H1 (cell line): ENCODE data around the gene NMU. TPM values are rescaled to one million over a fixed set of nuclear protein-coding genes. Genes with fewer than 3 reads are reported as not detected.

Source experiments
- CTCF ChIA-PET: fragments of 300-600 bp; sonication (Branson Sonifier 250); formaldehyde crosslinking; loops from one replicate; lab custom pipeline; 2021; ENCODE audit not compliant: partially characterized antibody; lab: Charles Lee
- POLR2A ChIA-PET: fragments of 300-600 bp; sonication (Branson Sonifier 250); formaldehyde crosslinking; loops from one replicate; lab custom pipeline; 2021; ENCODE audit warnings: inconsistent platforms; ENCODE audit not compliant: partially characterized antibody; lab: Charles Lee
- DNase-seq, 2 experiments: peaks; one replicate each; pipeline versions ENCODE4 v3.0.0 to v3.0.0-alpha.2; 2010 to 2022; ENCODE audit warnings: low spot score in 2 of 2, low read depth in 1 of 2, mixed read lengths in 1 of 2
- FAIRE-seq: peaks from 2 replicates; lab custom pipeline; 2011; peaks lifted over from hg19 to GRCh38; lab: Jason Lieb, UNC
- H2AFZ ChIP-seq: 2 replicates; pipeline ENCODE4 v1.8.1; 2012; ENCODE audit warnings: low read length, inconsistent platforms
- H2AK5ac ChIP-seq: 2 replicates; pipeline ENCODE4 v1.6.1; 2013; ENCODE audit warnings: low read depth, low read length
- H2BK120ac ChIP-seq: replicated peaks from 2 replicates; pipeline ENCODE3; 2013; ENCODE audit warnings: low read depth, low read length, inconsistent platforms
- H2BK12ac ChIP-seq: 2 replicates; pipeline ENCODE4 v1.6.1; 2013; ENCODE audit warnings: low read depth, low read length
- H2BK15ac ChIP-seq: 2 replicates; pipeline ENCODE4 v1.6.1; 2013; ENCODE audit warnings: low read length
- H2BK20ac ChIP-seq: 2 replicates; pipeline ENCODE4 v1.6.1; 2013; ENCODE audit warnings: low read length
- H2BK5ac ChIP-seq: 2 replicates; pipeline ENCODE4 v1.6.1; 2013; ENCODE audit warnings: low read depth, low read length
- H3K14ac ChIP-seq: 2 replicates; pipeline ENCODE4 v1.6.1; 2013; ENCODE audit warnings: inconsistent platforms; ENCODE audit not compliant: insufficient read length
- H3K18ac ChIP-seq: 2 replicates; pipeline ENCODE4 v1.6.1; 2013; ENCODE audit warnings: low read length; ENCODE audit errors: extremely low read depth
- H3K23ac ChIP-seq: 2 replicates; pipeline ENCODE4 v1.6.1; 2013; ENCODE audit warnings: inconsistent platforms; ENCODE audit not compliant: insufficient read length
- H3K23me2 ChIP-seq: 2 replicates; pipeline ENCODE4 v1.6.1; 2013; ENCODE audit warnings: low read depth, low read length
- H3K27ac ChIP-seq: 2 replicates; pipeline ENCODE4 v1.6.1; 2011; ENCODE audit warnings: low read depth, low read length, inconsistent platforms
- H3K27me3 ChIP-seq, 4 experiments: replicated peaks in 1 of 4; 1 replicate in 1 of 4; 2 replicates in 3 of 4; pipeline versions ENCODE4 v1.6.1 to v1.8.1; 2011 to 2013; ENCODE audit warnings: low read length in 3 of 4, mild to moderate bottlenecking in 3 of 4, inconsistent platforms in 2 of 4, mixed read lengths in 2 of 4, moderate library complexity in 1 of 4; ENCODE audit not compliant: control insufficient read depth in 3 of 4, insufficient read depth in 3 of 4; ENCODE audit errors: extremely low read depth in 1 of 4
- H3K36me3 ChIP-seq, 4 experiments: 2 replicates each; pipeline versions ENCODE4 v1.6.1 to v1.8.1; 2011 to 2013; ENCODE audit warnings: mild to moderate bottlenecking in 4 of 4, low read length in 3 of 4, moderate library complexity in 2 of 4, control low read depth in 1 of 4, inconsistent platforms in 1 of 4; ENCODE audit not compliant: insufficient read depth in 4 of 4, control insufficient read depth in 2 of 4
- H3K4ac ChIP-seq: replicated peaks from 2 replicates; pipeline ENCODE3; 2013; ENCODE audit warnings: low read length, low read depth, mixed read lengths, inconsistent platforms; ENCODE audit not compliant: insufficient read length
- H3K4me1 ChIP-seq, 4 experiments: replicated peaks in 1 of 4; 1 replicate in 1 of 4; 2 replicates in 3 of 4; pipeline versions ENCODE4 v1.6.1 to v1.8.1; 2011 to 2013; ENCODE audit warnings: low read length in 3 of 4, inconsistent platforms in 2 of 4, mixed read lengths in 1 of 4; ENCODE audit not compliant: insufficient read depth in 4 of 4, control insufficient read depth in 3 of 4
- H3K4me2 ChIP-seq, 2 experiments: 2 replicates each; pipeline versions ENCODE4 v1.6.1 to v1.8.1; 2011 to 2013; ENCODE audit warnings: low read depth in 2 of 2, low read length in 2 of 2, control low read depth in 1 of 2, inconsistent platforms in 1 of 2, mild to moderate bottlenecking in 1 of 2; ENCODE audit not compliant: insufficient read depth in 1 of 2
- H3K4me3 ChIP-seq, 4 experiments: fragments of 200-600, 300-600 bp in 1 of 4; sonication (generic), shearing (Covaris generic), sonication (Bioruptor Twin) in 1 of 4; 2 replicates each; pipeline versions ENCODE4 v1.5.1 to v1.8.1; 2011 to 2016; ENCODE audit warnings: low read length in 4 of 4, low read depth in 3 of 4, control low read depth in 2 of 4, inconsistent platforms in 2 of 4, mild to moderate bottlenecking in 2 of 4, mixed read lengths in 1 of 4, moderate library complexity in 1 of 4; ENCODE audit not compliant: insufficient read depth in 2 of 4; ENCODE audit errors: extremely low read depth in 1 of 4
- H3K56ac ChIP-seq: replicated peaks from 2 replicates; pipeline ENCODE3; 2013; ENCODE audit warnings: low read depth, mild to moderate bottlenecking, mixed read lengths, low read length, inconsistent platforms; ENCODE audit not compliant: insufficient read length
- H3K79me1 ChIP-seq: 2 replicates; pipeline ENCODE4 v1.6.1; 2013; ENCODE audit warnings: low read depth, low read length, control low read depth
- H3K79me2 ChIP-seq, 2 experiments: 2 replicates each; pipeline versions ENCODE4 v1.6.1 to v1.8.1; 2012 to 2013; ENCODE audit warnings: low read length in 2 of 2, mild to moderate bottlenecking in 2 of 2, inconsistent platforms in 1 of 2; ENCODE audit not compliant: insufficient read depth in 2 of 2, control insufficient read depth in 1 of 2
- H3K9ac ChIP-seq, 4 experiments: replicated peaks in 1 of 4; 1 replicate in 1 of 4; 2 replicates in 3 of 4; pipeline versions ENCODE4 v1.6.1 to v1.8.1; 2011 to 2013; ENCODE audit warnings: low read depth in 3 of 4, low read length in 3 of 4, control low read depth in 2 of 4, mild to moderate bottlenecking in 2 of 4, moderate library complexity in 2 of 4, inconsistent platforms in 1 of 4; ENCODE audit errors: extremely low read depth in 1 of 4
- H3K9me3 ChIP-seq, 2 experiments: 2 replicates each; pipeline versions ENCODE4 v1.6.1 to v1.8.1; 2012 to 2013; ENCODE audit warnings: mild to moderate bottlenecking in 2 of 2, moderate library complexity in 2 of 2, control low read depth in 1 of 2, inconsistent platforms in 1 of 2, low read depth in 1 of 2, low read length in 1 of 2, mixed read lengths in 1 of 2; ENCODE audit not compliant: insufficient read depth in 2 of 2
- H4K20me1 ChIP-seq, 2 experiments: replicated peaks in 1 of 2; 2 replicates each; pipeline versions ENCODE3 to v1.8.1; 2011 to 2013; ENCODE audit warnings: inconsistent platforms in 2 of 2, low read length in 2 of 2, mild to moderate bottlenecking in 1 of 2; ENCODE audit not compliant: insufficient read depth in 2 of 2, control insufficient read depth in 1 of 2
- H4K5ac ChIP-seq: 2 replicates; pipeline ENCODE4 v1.6.1; 2013; ENCODE audit warnings: low read length, low read depth, mixed read lengths, inconsistent platforms; ENCODE audit not compliant: insufficient read length
- H4K8ac ChIP-seq: 2 replicates; pipeline ENCODE4 v1.8.0; 2013; ENCODE audit warnings: mild to moderate bottlenecking, moderate library complexity, low read length, inconsistent platforms; ENCODE audit not compliant: insufficient read depth; ENCODE audit errors: extremely low read depth
- H4K91ac ChIP-seq: replicated peaks from 2 replicates; pipeline ENCODE3; 2013; ENCODE audit warnings: low read length, mixed read lengths, inconsistent platforms; ENCODE audit not compliant: insufficient read length
- ATF2 ChIP-seq: IDR thresholded peaks from 2 replicates; pipeline ENCODE4 v1.6.1; 2012; ENCODE audit warnings: low read length, inconsistent platforms
- CTCF ChIP-seq, 3 experiments: IDR thresholded peaks; 1 replicate in 2 of 3; 2 replicates in 1 of 3; pipeline versions ENCODE4 v1.5.1 to v1.6.1; 2011; ENCODE audit warnings: low read length in 3 of 3, mild to moderate bottlenecking in 3 of 3, inconsistent platforms in 2 of 3, low read depth in 1 of 3, moderate library complexity in 1 of 3; ENCODE audit not compliant: insufficient read depth in 1 of 3; ENCODE audit errors: control extremely low read depth in 1 of 3
- EZH2 ChIP-seq: fragments of 200-600 bp; sonication (generic); IDR thresholded peaks from 2 replicates; pipeline ENCODE4 v1.7.1; 2012; ENCODE audit warnings: low read depth, mild to moderate bottlenecking, moderate library complexity, low read length, inconsistent platforms; ENCODE audit not compliant: severe bottlenecking
- GTF2F1 ChIP-seq: IDR thresholded peaks from 2 replicates; pipeline ENCODE4 v1.6.1; 2012; ENCODE audit warnings: low read depth, low read length, improper control_type of control experiment, borderline replicate concordance
- KDM5A ChIP-seq: fragments of 200-600 bp; IDR thresholded peaks from 2 replicates; pipeline ENCODE4 v1.7.1; 2012; ENCODE audit warnings: mild to moderate bottlenecking, low read length, inconsistent platforms, mixed read lengths
- RNF2 ChIP-seq: fragments of 200-900, 300-1000 bp; sonication (generic); IDR thresholded peaks from 2 replicates; pipeline ENCODE4 v1.7.1; 2016; ENCODE audit warnings: borderline replicate concordance, low read depth, mild to moderate bottlenecking, antibody characterized with exemption, low read length; ENCODE audit not compliant: poor library complexity, severe bottlenecking; ENCODE audit errors: missing control alignments
- SAP30 ChIP-seq: fragments of 300-600 bp; sonication (generic); IDR thresholded peaks from 2 replicates; pipeline ENCODE4 v1.7.1; 2012; ENCODE audit warnings: low read length, moderate library complexity, mild to moderate bottlenecking, inconsistent platforms; ENCODE audit not compliant: insufficient read depth, insufficient replicate concordance
- SP2 ChIP-seq: IDR thresholded peaks from 2 replicates; pipeline ENCODE4 v1.6.1; 2012; ENCODE audit warnings: mild to moderate bottlenecking, low read length, inconsistent platforms
- SP4 ChIP-seq: IDR thresholded peaks from 2 replicates; pipeline ENCODE4 v1.6.1; 2012; ENCODE audit warnings: low read length, inconsistent platforms
- YY1 ChIP-seq: IDR thresholded peaks from 2 replicates; pipeline ENCODE4 v1.6.1; 2011; ENCODE audit warnings: low read depth, mild to moderate bottlenecking, low read length
- polyA plus RNA-seq, 7 experiments: library from polyadenylated mRNA; depleted of rRNA in 3 of 7; stranded (reverse) in 5 of 7; unstranded in 2 of 7; fragments of >200 nt in 5 of 7; fragments of 200-250 nt in 2 of 7; gene quantifications; 1 replicate in 5 of 7; 2 replicates in 1 of 7; 4 replicates in 1 of 7; pipeline versions ENCODE4 v1.2.1 to v1.2.3, GENCODE V29; 2011 to 2013; ENCODE audit warnings: missing spikeins in 2 of 7, mixed read lengths in 2 of 7
- total RNA-seq: library from RNA; stranded (reverse); fragmentation: NEBNext Ultra II Directional; extraction: Animal tissue kit (Norgen Biotek cat#: 25700); gene quantifications from 2 replicates; pipeline ENCODE4 v1.2.1, GENCODE V29; 2021

Gene NMU
- total and polyA plus RNA-seq, 2 of the 8 experiments (the other 6 are each of a cell fraction or from before 2014, with no cell fraction given) = 30.5 to 50.4 TPM

GRCh38 chr4:55671667-55672066 is 35.6 kb upstream of the NMU start:
- Histone ChIP-seq H2AFZ (no peak overlapping the region), H3K4me2 (no peak overlapping the region), H3K4ac (no peak overlapping the region), H3K36me3 (no peaks in the 10 kb centered on the region; a peak in 1 of 8 replicates), H3K56ac (no peak overlapping the region), H3K14ac (no peak overlapping the region), H3K4me1 (peaks cover 0 to 4% (median 1%) of the 10 kb centered on the region in 4 experiments; a peak in 3 of 7 replicates), H3K79me1 (no peaks in the 10 kb centered on the region), H3K79me2 (no peaks in the 10 kb centered on the region), H3K9ac (no peak overlapping the region), H4K5ac (no peak overlapping the region), H4K20me1 (no peaks in the 10 kb centered on the region), H2BK20ac (no peak overlapping the region), H2BK15ac (no peak overlapping the region), H3K27ac (no peak overlapping the region), H3K18ac (no peak overlapping the region), H3K4me3 (no peak overlapping the region), H2BK5ac (no peak overlapping the region), H4K91ac (no peak overlapping the region), H2AK5ac (no peak overlapping the region), H3K27me3 (no peaks in the 10 kb centered on the region), H3K9me3 (no peaks in the 10 kb centered on the region), H3K23me2 (no peaks in the 10 kb centered on the region), H2BK12ac (no peak overlapping the region), H4K8ac (no peak overlapping the region), H3K23ac (no peak overlapping the region), H2BK120ac (no peak overlapping the region)
- POLR2A ChIA-PET = no interaction called here
- FAIRE-seq = no peak
- TF ChIP-seq CTCF (IDR thresholded peaks at IDR 0.05; ENCODE audit: control extremely low read depth in 1 of 3, insufficient read depth in 1 of 3, low read depth in 1 of 3, low read length in 3 of 3) (no peak), YY1 (no peak), SP2 (no peak), EZH2 (no peak), ATF2 (no peak), SAP30 (no peak), KDM5A (no peak), GTF2F1 (no peak), RNF2 (no peak), SP4 (no peak)
- CTCF ChIA-PET = interaction anchor here (1.3 kb wide), 1 partner anchor 14 kb away, joined by 3 read pairs; no protein-coding TSS in a partner anchor
- no peak for DNase-seq
